ENCODE measurements around the gene SMAD3. TPM values are rescaled to one million over a fixed set of nuclear protein-coding genes. Genes with fewer than 3 reads are reported as not detected.

SMAD3 gene
- total and polyA plus RNA-seq, 2 of the 8 experiments (the other 6 are each of a cell fraction or from before 2014, with no cell fraction given) = 10.1 to 12.4 TPM

DNA sequence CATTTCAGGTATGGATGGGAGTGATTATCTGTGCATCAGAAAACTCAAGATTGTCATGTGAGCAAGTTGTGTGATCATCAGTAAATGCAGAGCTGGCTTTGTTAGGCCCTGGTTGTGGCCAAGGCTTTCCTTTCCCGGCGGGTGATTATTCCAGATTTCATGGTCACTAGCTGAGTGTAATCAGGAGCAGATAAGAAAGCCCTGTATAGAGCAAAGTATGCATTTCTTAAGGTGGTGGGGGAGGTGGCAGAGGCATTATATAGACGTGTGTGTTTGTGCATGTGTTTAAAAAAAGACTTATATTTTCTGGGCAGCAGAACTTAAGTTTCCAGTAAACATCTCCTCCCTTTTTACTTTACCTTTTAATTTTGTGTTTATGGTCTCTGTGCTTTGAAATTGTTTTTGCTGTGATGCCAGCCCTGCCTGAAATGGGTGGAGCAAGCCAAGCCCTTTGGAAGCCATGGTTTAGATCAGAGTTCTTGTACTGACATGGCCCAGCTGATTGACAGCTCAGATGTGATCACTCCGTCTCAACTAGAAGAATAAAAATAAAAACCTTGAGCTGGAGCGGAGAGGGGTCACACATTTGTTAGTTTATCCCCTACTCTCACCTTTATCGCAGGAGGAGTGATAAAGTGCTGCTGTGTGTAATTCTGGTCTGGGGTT is 22.2 kb downstream of the SMAD3 start (continued):
- no peak for TF ChIP-seq RAD21 (IDR thresholded peaks at IDR 0.05 in 1 of 2, conservative IDR thresholded peaks at IDR 0.05 in 1 of 2; ENCODE audit: low read depth in 2 of 2, low read length in 2 of 2)
- no peak for TF ChIP-seq USF2 (IDR thresholded peaks at IDR 0.05; ENCODE audit: low read length)
- no peak for TF ChIP-seq CBX8 (IDR thresholded peaks at IDR 0.05; ENCODE audit: borderline replicate concordance, low read depth, low read length)
- no peak for TF ChIP-seq KDM5A (IDR thresholded peaks at IDR 0.05; ENCODE audit: low read length)

Measured in H1 (cell line).